OCI-LY1 (cell line): ENCODE results near the gene SSBP2.

ENCODE experiments used
- H2AFZ ChIP-seq: fragments of 200-600 bp; sonication (generic), shearing (Covaris generic); 2 replicates; pipeline ENCODE4 v1.6.0; 2014; ENCODE audit warnings: antibody characterized with exemption, mild to moderate bottlenecking, low read length
- H3F3A ChIP-seq: fragments of 200-600 bp; sonication (generic), shearing (Covaris generic); 2 replicates; pipeline ENCODE4 v1.6.0; 2014; ENCODE audit warnings: mild to moderate bottlenecking, antibody characterized with exemption, low read length, moderate library complexity; ENCODE audit not compliant: insufficient read depth
- H3K27ac ChIP-seq: fragments of 200-600 bp; sonication (generic); 2 replicates; pipeline ENCODE4 v1.5.1; 2014; ENCODE audit warnings: low read length, mixed run types, mild to moderate bottlenecking, low read depth; ENCODE audit not compliant: poor library complexity, severe bottlenecking
- H3K27me3 ChIP-seq: fragments of 200-600 bp; sonication (generic); 2 replicates; pipeline ENCODE4 v1.6.0; 2014; ENCODE audit warnings: antibody characterized with exemption, mild to moderate bottlenecking, low read length, moderate library complexity; ENCODE audit not compliant: insufficient read depth
- H3K36me3 ChIP-seq: fragments of 200-600 bp; sonication (generic); 2 replicates; pipeline ENCODE4 v1.6.1; 2014; ENCODE audit warnings: mild to moderate bottlenecking, antibody characterized with exemption, low read length, moderate library complexity, mixed read lengths; ENCODE audit not compliant: insufficient read depth
- H3K4me1 ChIP-seq: fragments of 200-600 bp; sonication (generic); 2 replicates; pipeline ENCODE4 v1.5.1; 2014; ENCODE audit warnings: mild to moderate bottlenecking, low read length, moderate library complexity; ENCODE audit not compliant: insufficient read depth, severe bottlenecking
- H3K4me2 ChIP-seq: fragments of 200-600 bp; sonication (generic), shearing (Covaris generic); 2 replicates; pipeline ENCODE4 v1.6.1; 2014; ENCODE audit warnings: low read length
- H3K4me3 ChIP-seq: fragments of 200-600 bp; sonication (generic); 2 replicates; pipeline ENCODE4 v1.5.1; 2014; ENCODE audit warnings: low read length, low read depth, mild to moderate bottlenecking, mixed read lengths; ENCODE audit not compliant: poor library complexity, severe bottlenecking
- H3K79me2 ChIP-seq: fragments of 200-600 bp; shearing (Covaris generic); 2 replicates; pipeline ENCODE4 v1.6.1; 2016; ENCODE audit warnings: mixed run types, low read length, mixed read lengths; ENCODE audit not compliant: insufficient read depth
- H3K9ac ChIP-seq: fragments of 200-600 bp; sonication (generic), shearing (Covaris generic); 2 replicates; pipeline ENCODE4 v1.6.1; 2014; ENCODE audit warnings: mild to moderate bottlenecking, low read length, mixed read lengths
- H3K9me2 ChIP-seq: fragments of 200-600 bp; sonication (generic), shearing (Covaris generic); 2 replicates; pipeline ENCODE4 v1.6.1; 2014; ENCODE audit warnings: low read depth, mild to moderate bottlenecking, low read length, mixed read lengths
- H3K9me3 ChIP-seq: fragments of 200-600 bp; shearing (Covaris generic); 2 replicates; pipeline ENCODE4 v1.6.1; 2014; ENCODE audit warnings: low read length, mixed read lengths
- H4K20me1 ChIP-seq: fragments of 200-600 bp; sonication (generic), shearing (Covaris generic); 2 replicates; pipeline ENCODE4 v1.6.0; 2016; ENCODE audit warnings: mild to moderate bottlenecking, low read length; ENCODE audit not compliant: insufficient read depth
- EZH2 ChIP-seq: fragments of 200-600 bp; sonication (generic), shearing (Covaris generic); IDR thresholded peaks from 2 replicates; pipeline ENCODE4 v1.8.0; 2017; ENCODE audit warnings: borderline replicate concordance, mixed run types, mild to moderate bottlenecking, antibody characterized with exemption, low read length, moderate library complexity, mixed read lengths
- TF ChIP-seq, protein P1 (sequence below): fragments of 200-600 bp; sonication (generic), shearing (Covaris generic); IDR thresholded peaks from 2 replicates; pipeline ENCODE4 v1.5.1; 2017; ENCODE audit warnings: mild to moderate bottlenecking, antibody characterized with exemption, low read length, moderate library complexity, mixed read lengths

Gene SSBP2

DNA sequence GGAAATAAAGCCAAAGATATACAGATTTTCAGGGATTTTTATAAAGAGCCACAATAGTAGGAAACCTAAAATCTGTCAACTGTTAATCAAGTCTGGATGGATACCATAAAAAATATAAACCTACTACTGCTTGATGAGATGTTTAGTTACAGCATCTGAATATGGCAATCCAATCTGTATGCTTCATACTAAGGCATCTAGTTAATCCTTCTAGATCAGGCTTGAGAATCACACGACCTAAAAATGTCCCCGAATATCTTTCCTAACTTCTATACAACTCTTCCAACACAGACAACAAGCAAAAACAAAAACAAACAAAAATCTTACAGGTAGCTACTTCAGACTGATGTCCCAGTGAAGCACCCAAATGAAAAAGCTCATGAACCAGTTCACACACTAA, 29.8 kb downstream of the SSBP2 start:
- H4K20me1 ChIP-seq, result no peaks in the 10 kb centered on the region
- no peaks in the 10 kb centered on the region for H3K27me3 ChIP-seq
- H3K9me2 ChIP-seq, result no peaks in the 10 kb centered on the region
- no peak overlapping the region for H3K9ac ChIP-seq
- H3K36me3 ChIP-seq, result no peaks in the 10 kb centered on the region
- no peak overlapping the region for H3K4me3 ChIP-seq
- H3K4me1 ChIP-seq, result peaks cover 74% of the 10 kb centered on the region
- no peaks in the 10 kb centered on the region for H3K9me3 ChIP-seq
- no peaks in the 10 kb centered on the region for H3F3A ChIP-seq
- peaks cover 100% of the 10 kb centered on the region for H3K79me2 ChIP-seq
- no peak for TF ChIP-seq EZH2
- TF ChIP-seq, protein P1, sequence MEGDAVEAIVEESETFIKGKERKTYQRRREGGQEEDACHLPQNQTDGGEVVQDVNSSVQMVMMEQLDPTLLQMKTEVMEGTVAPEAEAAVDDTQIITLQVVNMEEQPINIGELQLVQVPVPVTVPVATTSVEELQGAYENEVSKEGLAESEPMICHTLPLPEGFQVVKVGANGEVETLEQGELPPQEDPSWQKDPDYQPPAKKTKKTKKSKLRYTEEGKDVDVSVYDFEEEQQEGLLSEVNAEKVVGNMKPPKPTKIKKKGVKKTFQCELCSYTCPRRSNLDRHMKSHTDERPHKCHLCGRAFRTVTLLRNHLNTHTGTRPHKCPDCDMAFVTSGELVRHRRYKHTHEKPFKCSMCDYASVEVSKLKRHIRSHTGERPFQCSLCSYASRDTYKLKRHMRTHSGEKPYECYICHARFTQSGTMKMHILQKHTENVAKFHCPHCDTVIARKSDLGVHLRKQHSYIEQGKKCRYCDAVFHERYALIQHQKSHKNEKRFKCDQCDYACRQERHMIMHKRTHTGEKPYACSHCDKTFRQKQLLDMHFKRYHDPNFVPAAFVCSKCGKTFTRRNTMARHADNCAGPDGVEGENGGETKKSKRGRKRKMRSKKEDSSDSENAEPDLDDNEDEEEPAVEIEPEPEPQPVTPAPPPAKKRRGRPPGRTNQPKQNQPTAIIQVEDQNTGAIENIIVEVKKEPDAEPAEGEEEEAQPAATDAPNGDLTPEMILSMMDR, result no peak
- H3K4me2 ChIP-seq, result no peak overlapping the region
- H2AFZ ChIP-seq, result no peak overlapping the region
- H3K27ac ChIP-seq, result no peak overlapping the region

DNA sequence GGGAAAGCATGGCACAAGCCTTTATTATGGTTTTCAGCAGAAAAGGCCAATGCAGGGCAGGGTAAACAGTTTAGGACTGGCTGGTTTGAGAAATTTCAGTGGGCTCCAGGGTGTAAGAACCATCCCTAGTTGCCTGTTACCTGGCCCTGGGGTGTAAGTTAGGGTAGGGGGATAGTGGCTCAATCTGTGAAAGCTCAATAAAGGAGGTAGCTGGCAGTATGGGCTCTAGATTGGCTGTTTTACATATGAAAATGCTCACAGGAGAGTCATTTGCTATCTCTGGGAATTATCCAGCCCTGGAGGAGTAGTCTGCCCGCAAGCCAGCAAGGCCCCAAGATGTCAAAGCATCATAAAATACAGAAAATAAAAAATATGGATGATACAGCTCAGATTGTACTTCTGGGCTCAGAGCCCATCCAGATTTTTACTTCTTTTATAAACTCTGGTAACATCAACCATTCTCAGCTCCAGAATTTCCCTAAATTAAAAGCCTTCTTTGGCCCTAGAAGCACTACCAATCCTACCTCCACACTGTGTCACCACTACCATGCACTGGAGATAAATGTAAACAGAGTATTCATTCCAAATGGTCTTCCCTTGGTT, 31.1 kb downstream of the SSBP2 start:
- Histone ChIP-seq H3K36me3 (no peaks in the 10 kb centered on the region), H3K27ac (no peak overlapping the region), H3K9ac (no peak overlapping the region), H3K4me2 (no peak overlapping the region), H3K79me2 (peaks cover 100% of the 10 kb centered on the region), H3K4me1 (peaks cover 62% of the 10 kb centered on the region), H4K20me1 (no peaks in the 10 kb centered on the region), H3K4me3 (no peak overlapping the region), H3F3A (no peaks in the 10 kb centered on the region), H2AFZ (no peak overlapping the region), H3K27me3 (no peaks in the 10 kb centered on the region), H3K9me3 (no peaks in the 10 kb centered on the region), H3K9me2 (no peaks in the 10 kb centered on the region)
- no peak for TF ChIP-seq EZH2
- TF ChIP-seq, protein P1, result no peak

DNA sequence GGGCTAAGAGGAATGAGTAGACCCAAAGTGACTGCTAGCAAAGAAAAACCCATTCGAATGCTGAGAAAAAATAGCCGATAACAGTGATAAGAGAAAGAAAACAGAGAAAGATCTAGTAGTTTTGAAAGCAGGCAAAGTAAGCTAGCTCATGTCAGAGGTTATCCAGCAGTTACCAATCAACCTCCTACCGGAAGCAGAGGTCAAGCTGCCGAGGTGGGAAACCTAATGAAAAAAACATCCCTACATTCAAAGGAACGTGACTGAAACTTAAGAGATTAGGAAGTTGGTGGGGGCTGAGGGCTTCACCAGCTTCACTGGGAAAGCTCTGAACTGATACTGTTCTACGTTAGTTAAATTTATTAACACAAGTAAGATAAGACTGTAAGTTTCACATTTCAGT, 32.6 kb downstream of the SSBP2 start:
- no peak overlapping the region for H3K9ac ChIP-seq
- peaks cover 54% of the 10 kb centered on the region for H3K4me1 ChIP-seq
- peaks cover 93% of the 10 kb centered on the region for H3K79me2 ChIP-seq
- TF ChIP-seq EZH2, result no peak
- TF ChIP-seq, protein P1, result no peak
- H3K36me3 ChIP-seq, result no peaks in the 10 kb centered on the region
- H3K27me3 ChIP-seq, result no peaks in the 10 kb centered on the region
- no peak overlapping the region for H3K4me3 ChIP-seq
- H3K27ac ChIP-seq, result no peak overlapping the region
- H3K9me3 ChIP-seq, result no peaks in the 10 kb centered on the region
- no peaks in the 10 kb centered on the region for H3F3A ChIP-seq
- peak overlapping the region; percentile 18; the same call in 1 of the 2 replicates for H3K4me2 ChIP-seq
- no peaks in the 10 kb centered on the region for H4K20me1 ChIP-seq
- H3K9me2 ChIP-seq, result no peaks in the 10 kb centered on the region
- no peak overlapping the region for H2AFZ ChIP-seq
